GM18861 (cell line): ENCODE data around the gene MZT2A.
"Not testable (repeated sequence)": the region's sequence is repeated elsewhere in the genome, so short reads cannot be mapped to it uniquely, and the experiment has no call there.

Experiments used
- ATAC-seq: cut with Tn5 transposase; IDR thresholded peaks from one replicate; pipeline ENCODE4 v1.9.1; 2021; ENCODE audit not compliant: unreplicated experiment

MZT2A gene

GRCh38 chr2:131520526-131520925 lies 28.3 kb upstream of the MZT2A start:
- no peak for ATAC-seq

GRCh38 chr2:131519871-131520470 lies 27.8 kb upstream of the MZT2A start:
- ATAC-seq = not testable (repeated sequence)

- no peak for ATAC-seq
These were observed 27.3 kb upstream of the MZT2A start for GRCh38 chr2:131519466-131519865.

GRCh38 chr2:131518531-131518930 lies 26.3 kb upstream of the MZT2A start:
- ATAC-seq = not testable (repeated sequence)

- not testable (repeated sequence) for ATAC-seq
These were observed 25.7 kb upstream of the MZT2A start for GRCh38 chr2:131517856-131518255.

- no peak for ATAC-seq
These were observed 25.1 kb upstream of the MZT2A start for GRCh38 chr2:131517106-131517831.

- not testable (repeated sequence) for ATAC-seq
These were observed 24.4 kb upstream of the MZT2A start for GRCh38 chr2:131516621-131517020.

- ATAC-seq = no peak
These were observed 23.8 kb upstream of the MZT2A start for GRCh38 chr2:131516011-131516410.

GRCh38 chr2:131515235-131515634 lies 23.0 kb upstream of the MZT2A start:
- ATAC-seq = not testable (repeated sequence)

- peak; percentile 76 for ATAC-seq
These were observed 22.4 kb upstream of the MZT2A start for GRCh38 chr2:131514408-131515166.

- not testable (repeated sequence) for ATAC-seq
These were observed 20.0 kb upstream of the MZT2A start for GRCh38 chr2:131511969-131512870.

GRCh38 chr2:131511291-131511968 lies 19.2 kb upstream of the MZT2A start:
- not testable (repeated sequence) for ATAC-seq

GRCh38 chr2:131509615-131510014 lies 17.4 kb upstream of the MZT2A start:
- no peak for ATAC-seq

GRCh38 chr2:131504082-131504750 lies 12.0 kb upstream of the MZT2A start:
- ATAC-seq = not testable (repeated sequence)

- not testable (repeated sequence) for ATAC-seq
These were observed 11.4 kb upstream of the MZT2A start for GRCh38 chr2:131503587-131503986.

GRCh38 chr2:131498321-131498973 lies 6.2 kb upstream of the MZT2A start:
- ATAC-seq = peak; percentile 85

- not testable (repeated sequence) for ATAC-seq
These were observed 3.3 kb upstream of the MZT2A start for GRCh38 chr2:131495506-131495905.

GRCh38 chr2:131493199-131493968 lies 1.2 kb upstream of the MZT2A start:
- peak; percentile 12 for ATAC-seq
